GM21576 (cell line): ENCODE data around the gene PTPRM.

Experiments
- ATAC-seq: cut with Tn5 transposase; IDR thresholded peaks from one replicate; pipeline ENCODE4 v1.9.1; 2021; ENCODE audit warnings: mild to moderate bottlenecking, moderate library complexity; ENCODE audit not compliant: unreplicated experiment

The PTPRM gene

GRCh38 chr18:7789856-7790552, 222.9 kb downstream of the PTPRM start:
- no peak for ATAC-seq

GRCh38 chr18:7793100-7793499, 226.0 kb downstream of the PTPRM start:
- no peak for ATAC-seq

DNA sequence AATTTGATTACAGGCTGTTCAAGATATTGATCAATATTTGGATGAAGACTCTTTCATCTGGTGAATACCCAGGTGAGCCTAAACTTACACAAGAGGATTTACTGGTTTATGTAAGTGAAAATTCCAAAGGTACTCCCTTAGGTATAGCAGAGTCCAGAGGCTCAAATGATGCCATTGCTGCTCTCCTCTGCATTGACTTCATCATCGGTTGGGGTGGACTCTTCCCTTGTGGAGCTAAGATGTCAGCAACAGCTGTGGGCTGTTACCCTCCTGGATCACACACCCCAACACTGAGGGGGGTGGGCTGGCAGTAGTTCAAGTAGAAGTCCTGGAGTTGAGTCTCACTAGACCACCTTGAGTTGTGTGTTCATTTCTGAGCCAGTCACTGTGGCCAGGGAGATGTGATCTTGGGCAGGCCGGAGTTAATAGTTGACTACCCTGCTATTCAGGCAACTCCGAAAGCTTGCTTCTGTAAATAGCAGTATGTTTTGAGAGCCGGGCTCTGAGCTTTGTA, 236.9 kb downstream of the PTPRM start:
- ATAC-seq = no peak

- ATAC-seq = no peak
Observed at GRCh38 chr18:7805096-7805495, 238.0 kb downstream of the PTPRM start.

- no peak for ATAC-seq
Observed at GRCh38 chr18:7805880-7806279, 238.8 kb downstream of the PTPRM start.

GRCh38 chr18:7807936-7808453, 240.9 kb downstream of the PTPRM start:
- no peak for ATAC-seq

DNA sequence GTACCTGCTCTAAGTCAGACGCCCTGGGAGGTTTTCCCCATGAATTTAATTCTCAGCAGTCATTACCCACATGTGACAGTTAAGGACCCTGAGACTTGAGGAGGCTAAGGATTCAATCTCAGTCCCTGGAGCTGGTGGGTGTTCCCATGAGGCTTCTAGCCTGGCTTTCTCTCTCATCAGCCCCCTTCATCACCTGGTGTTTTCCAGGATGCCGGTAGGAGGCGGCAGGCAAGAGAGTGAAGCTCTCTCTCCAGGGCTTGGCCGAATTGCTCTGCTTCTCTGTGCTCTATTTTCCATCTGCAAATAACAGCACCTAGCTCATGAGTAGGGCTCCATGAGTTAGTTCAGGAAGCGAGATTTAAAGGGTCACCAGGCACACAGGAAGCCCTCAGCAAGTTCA, 241.9 kb downstream of the PTPRM start:
- no peak for ATAC-seq

- no peak for ATAC-seq
Observed at GRCh38 chr18:7809455-7809854, 242.3 kb downstream of the PTPRM start.

DNA sequence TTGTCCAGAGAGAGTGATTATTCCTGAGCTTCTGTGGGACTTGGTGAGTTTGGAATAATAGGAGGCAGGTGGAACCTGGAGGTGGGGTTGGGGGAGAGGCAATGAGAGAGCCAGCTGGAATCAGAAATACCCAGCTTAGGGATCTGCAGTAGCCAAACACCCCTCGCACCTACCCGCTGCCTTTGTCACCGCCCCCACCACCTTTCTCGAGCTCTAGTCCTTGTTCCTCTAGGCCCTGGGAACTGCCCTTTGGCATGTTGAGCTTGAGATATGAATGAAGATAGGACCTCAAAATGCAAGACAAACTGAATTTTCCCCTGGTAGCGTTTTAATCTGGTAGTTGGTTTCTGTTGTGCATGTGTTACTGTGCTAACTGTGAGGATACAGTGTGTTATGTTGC, 242.9 kb downstream of the PTPRM start:
- ATAC-seq = no peak

DNA sequence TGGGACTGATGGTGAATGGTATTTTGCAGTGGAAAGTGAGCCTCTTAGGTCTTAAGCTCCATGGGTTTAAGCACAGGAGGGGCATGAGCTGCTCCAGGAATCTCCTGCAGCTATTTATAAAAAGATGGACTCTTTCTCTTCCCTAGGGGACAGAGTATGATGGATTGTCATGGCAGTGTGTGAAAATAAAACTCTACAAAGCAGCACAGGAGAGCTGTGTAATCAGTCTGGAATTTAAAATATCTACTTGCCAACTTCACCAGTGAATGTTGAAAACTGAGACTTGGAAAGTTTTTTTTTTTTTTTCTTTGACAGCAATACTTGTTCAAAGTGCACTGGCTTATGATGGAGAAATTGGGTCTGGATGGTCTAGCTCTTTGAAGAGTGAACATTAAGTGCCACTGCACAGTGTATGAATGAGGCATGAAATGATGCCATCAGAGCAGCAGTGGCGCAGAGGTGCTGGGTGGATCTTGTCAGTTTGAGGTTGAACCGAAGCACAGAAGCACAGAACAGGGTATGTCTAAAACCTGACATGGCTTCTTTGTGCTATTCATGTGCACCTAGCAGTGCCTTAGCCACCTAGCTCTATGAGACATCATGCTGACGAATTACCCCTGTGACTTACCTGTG, 245.4 kb downstream of the PTPRM start:
- no peak for ATAC-seq

DNA sequence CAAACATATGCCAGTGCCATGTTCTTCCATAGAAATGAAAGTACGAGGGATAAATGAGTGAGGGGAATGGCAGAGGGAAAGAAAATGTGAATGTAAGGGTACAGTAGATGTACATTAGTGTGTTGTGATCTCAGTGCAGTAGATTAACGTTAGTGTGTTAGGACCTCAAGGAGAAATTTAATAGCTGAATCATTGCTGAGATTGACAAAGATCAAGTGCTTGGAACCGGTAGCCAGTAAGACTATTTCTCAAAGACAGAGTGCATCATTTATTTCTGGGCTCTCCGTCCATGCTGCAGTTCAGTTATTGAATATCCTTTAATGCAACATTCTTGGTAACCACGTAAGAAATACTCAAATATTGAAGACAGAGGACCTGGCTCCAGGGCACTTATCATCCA, 246.0 kb downstream of the PTPRM start:
- no peak for ATAC-seq

- ATAC-seq = no peak
Observed at GRCh38 chr18:7814754-7815315, 247.7 kb downstream of the PTPRM start.

DNA sequence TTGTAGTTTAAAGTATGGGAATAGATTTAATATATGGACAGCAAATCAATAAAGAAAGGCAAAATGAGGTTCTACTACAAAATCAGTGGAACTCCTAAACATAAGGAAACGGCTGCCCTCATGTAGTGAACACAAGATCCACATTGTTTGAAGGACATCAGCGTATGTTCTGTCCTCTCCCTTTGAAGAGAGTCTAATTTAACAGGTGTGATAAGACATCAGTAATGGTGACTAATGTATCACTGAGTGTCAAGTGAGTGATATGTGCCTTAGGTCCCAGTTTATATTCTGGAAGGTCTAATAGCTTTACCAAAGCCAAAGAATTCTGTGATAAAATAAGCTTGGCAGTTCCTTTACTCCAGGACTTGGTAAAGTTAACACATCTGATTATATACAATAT, 248.7 kb downstream of the PTPRM start:
- ATAC-seq = no peak

DNA sequence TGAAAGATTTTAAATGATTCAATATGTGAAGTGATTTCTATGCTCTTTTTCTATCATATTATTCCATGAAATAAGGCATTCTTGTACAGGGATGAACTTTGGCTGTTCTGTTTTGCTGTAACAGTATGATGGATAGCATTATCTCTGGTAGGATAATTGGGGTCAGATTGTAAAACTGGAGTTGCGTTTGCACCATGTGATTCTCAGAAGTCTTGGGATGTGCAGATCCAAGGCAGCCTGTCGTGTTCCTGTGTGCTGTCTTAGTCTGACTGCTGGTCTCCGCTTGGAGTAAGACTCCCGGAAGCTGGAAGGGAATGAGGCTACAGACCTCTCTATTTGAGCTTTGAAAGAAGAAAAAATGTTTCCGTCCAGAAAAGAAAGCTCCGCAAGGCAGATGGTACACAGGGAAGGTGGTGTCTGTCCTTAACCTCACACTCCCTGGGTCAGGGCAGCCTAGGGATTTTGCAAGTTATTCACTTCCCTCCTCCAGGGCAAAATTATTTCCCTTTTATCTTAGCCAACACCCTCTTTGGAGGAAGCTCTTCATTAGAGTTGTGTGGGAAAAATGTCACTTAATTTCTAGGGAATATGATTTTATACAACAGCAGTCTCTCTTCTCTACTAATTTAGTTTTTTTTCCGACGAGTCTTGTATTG, 250.6 kb downstream of the PTPRM start:
- no peak for ATAC-seq

DNA sequence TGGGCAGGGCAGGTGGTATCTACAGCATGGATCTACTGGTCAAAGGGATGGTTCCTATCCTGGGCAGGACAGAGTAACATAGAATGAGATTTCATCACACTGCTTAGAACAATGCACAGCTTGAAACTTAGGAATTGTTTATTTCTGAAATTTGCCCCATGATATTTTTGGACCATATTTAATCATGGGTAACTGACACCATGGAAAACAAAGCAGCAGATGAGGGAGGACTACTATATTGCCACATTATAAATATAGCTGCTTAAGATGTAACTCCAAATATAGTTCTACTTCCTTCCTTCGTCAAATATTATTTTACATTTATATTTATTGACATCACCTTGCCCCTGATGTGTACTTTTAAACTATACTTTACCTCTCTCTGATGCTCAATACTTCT, 254.7 kb downstream of the PTPRM start:
- no peak for ATAC-seq

- no peak for ATAC-seq
Observed at GRCh38 chr18:7822435-7823331, 255.6 kb downstream of the PTPRM start.

- ATAC-seq = no peak
Observed at GRCh38 chr18:7824970-7825369, 257.9 kb downstream of the PTPRM start.

GRCh38 chr18:7830468-7830867, 263.4 kb downstream of the PTPRM start:
- peak; percentile 62 for ATAC-seq

DNA sequence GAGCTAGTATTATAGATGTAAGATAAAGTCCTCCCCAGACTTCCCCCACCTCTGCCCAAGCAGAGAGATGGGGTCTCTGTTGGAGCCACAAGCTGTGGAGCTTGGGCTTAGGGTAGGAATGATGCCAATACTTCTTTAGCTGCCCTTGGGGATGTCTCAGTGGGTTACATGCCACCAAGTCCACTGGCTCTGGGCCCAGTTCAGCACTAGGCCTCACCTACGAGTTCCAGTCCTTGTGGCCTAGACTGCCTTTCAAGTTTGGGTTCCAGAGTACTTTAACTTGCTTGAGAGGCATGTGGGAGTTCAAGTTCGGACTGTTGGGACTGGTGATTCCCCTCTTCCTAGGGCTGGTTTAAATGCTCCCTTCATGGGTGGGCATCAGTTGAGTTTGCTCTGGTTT, 272.4 kb downstream of the PTPRM start:
- no peak for ATAC-seq

- no peak for ATAC-seq
Observed at GRCh38 chr18:7840411-7840810, 273.3 kb downstream of the PTPRM start.

DNA sequence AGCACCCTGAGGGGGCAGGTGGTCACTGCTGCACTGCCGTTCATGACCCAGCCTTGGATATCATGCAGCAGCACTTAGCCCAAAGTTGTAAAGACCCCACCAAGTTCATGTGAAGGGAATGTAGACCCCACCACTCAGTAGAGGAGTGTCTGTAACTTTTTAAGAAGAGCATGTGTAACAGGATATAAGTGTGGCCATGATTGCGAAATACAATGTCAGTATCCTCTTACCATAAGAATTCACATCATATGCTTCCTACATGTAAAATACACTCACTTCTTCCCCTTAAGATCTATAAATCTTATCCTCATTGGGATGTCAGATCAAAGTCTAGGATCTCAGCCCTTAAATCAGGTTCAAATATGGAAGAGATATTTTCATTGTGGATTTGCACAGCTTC, 276.9 kb downstream of the PTPRM start:
- ATAC-seq = no peak
